Cardiac muscle cell (in vitro differentiated cells and primary cell): ENCODE measurements around the gene PI4KB. TPM values are rescaled to one million over a fixed set of nuclear protein-coding genes. Genes with fewer than 3 reads are reported as not detected.

Source experiments
- DNase-seq, 2 donors: peaks; one replicate each; pipeline versions ENCODE4 v3.0.0 to v3.0.0-alpha.2; 2010 to 2017; ENCODE audit warnings: low read depth in 1 of 2, low spot score in 1 of 2
- H3K27ac ChIP-seq: fragments of 200-600 bp; sonication (generic); 2 replicates; pipeline ENCODE4 v1.5.1; 2016
- H3K27me3 ChIP-seq: fragments of 200-600 bp; sonication (generic); 2 replicates; pipeline ENCODE4 v1.6.0; 2016; ENCODE audit warnings: control low read depth
- H3K36me3 ChIP-seq: fragments of 200-600 bp; sonication (generic); 2 replicates; pipeline ENCODE4 v1.5.1; 2016; ENCODE audit warnings: control low read depth
- H3K4me1 ChIP-seq: fragments of 200-600 bp; sonication (generic); 2 replicates; pipeline ENCODE4 v1.8.1; 2017; ENCODE audit warnings: low read depth, mild to moderate bottlenecking, mixed run types
- H3K4me3 ChIP-seq: fragments of 200-600 bp; sonication (generic); 2 replicates; pipeline ENCODE4 v1.5.1; 2016; ENCODE audit warnings: mild to moderate bottlenecking
- H3K9me3 ChIP-seq: fragments of 200-600 bp; sonication (generic); 2 replicates; pipeline ENCODE4 v1.5.1; 2017; ENCODE audit warnings: low read depth, mild to moderate bottlenecking, control low read depth
- CTCF ChIP-seq: IDR thresholded peaks from 2 replicates; pipeline ENCODE4 v1.5.1; 2012; ENCODE audit warnings: low read depth, mild to moderate bottlenecking, low read length
- polyA plus RNA-seq: library from polyadenylated mRNA; unstranded; fragments of >200 nt; fragmentation: Nextera tagmentation; extraction: Ambion mirVana; gene quantifications from 2 replicates; pipeline ENCODE4 v1.2.1, GENCODE V29; 2016
- total RNA-seq: library from RNA; depleted of rRNA; stranded (reverse); fragments of >200 nt; gene quantifications from 2 replicates; pipeline ENCODE4 v1.2.3, GENCODE V29; 2016

PI4KB gene
- total and polyA plus RNA-seq, 2 experiments from 2014 or later = 46.0 to 53.5 TPM

- H3K4me1 ChIP-seq = no peaks in the 10 kb centered on the region
- H3K4me3 ChIP-seq = no peak overlapping the region
- no peak for TF ChIP-seq CTCF
- DNase-seq = no peak
- H3K27ac ChIP-seq = no peak overlapping the region
- no peaks in the 10 kb centered on the region for H3K27me3 ChIP-seq
- H3K36me3 ChIP-seq = no peaks in the 10 kb centered on the region
- H3K9me3 ChIP-seq = no peaks in the 10 kb centered on the region
Observed at GRCh38 chr1:151273924-151274466, 53.2 kb downstream of the PI4KB start.

GRCh38 chr1:151267760-151268159, 59.5 kb downstream of the PI4KB start:
- Histone ChIP-seq H3K36me3 (peaks cover 17% of the 10 kb centered on the region), H3K27ac (no peak overlapping the region), H3K27me3 (no peaks in the 10 kb centered on the region), H3K4me3 (no peak overlapping the region), H3K9me3 (no peaks in the 10 kb centered on the region), H3K4me1 (no peaks in the 10 kb centered on the region)
- TF ChIP-seq CTCF = no peak
- DNase-seq = no peak

GRCh38 chr1:151266821-151267220, 60.4 kb downstream of the PI4KB start:
- DNase-seq = no peak
- no peak for TF ChIP-seq CTCF
- Histone ChIP-seq H3K4me3 (no peak overlapping the region), H3K36me3 (peaks cover 20% of the 10 kb centered on the region), H3K9me3 (no peaks in the 10 kb centered on the region), H3K27me3 (no peaks in the 10 kb centered on the region), H3K4me1 (no peaks in the 10 kb centered on the region), H3K27ac (no peak overlapping the region)

GRCh38 chr1:151266315-151266714, 60.9 kb downstream of the PI4KB start:
- Histone ChIP-seq H3K27me3 (no peaks in the 10 kb centered on the region), H3K27ac (no peak overlapping the region), H3K4me1 (no peaks in the 10 kb centered on the region), H3K4me3 (no peak overlapping the region), H3K36me3 (peaks cover 20% of the 10 kb centered on the region), H3K9me3 (no peaks in the 10 kb centered on the region)
- DNase-seq = no peak
- TF ChIP-seq CTCF = no peak

- Histone ChIP-seq H3K4me3 (no peak overlapping the region), H3K9me3 (no peaks in the 10 kb centered on the region), H3K4me1 (no peaks in the 10 kb centered on the region), H3K27ac (no peak overlapping the region), H3K36me3 (peaks cover 20% of the 10 kb centered on the region), H3K27me3 (no peaks in the 10 kb centered on the region)
- TF ChIP-seq CTCF = no peak
- no peak for DNase-seq
Observed at GRCh38 chr1:151265446-151266236, 61.6 kb downstream of the PI4KB start.
